MCF 10A (cell line): ENCODE results near the gene MB. TPM values are rescaled to one million over a fixed set of nuclear protein-coding genes. Genes with fewer than 3 reads are reported as not detected.
"Not testable (repeated sequence)": the region's sequence is repeated elsewhere in the genome, so short reads cannot be mapped to it uniquely, and the experiment has no call there.

ENCODE experiments used
- BruUV-seq: library from RNA; stranded (reverse); fragments of 400-500 nt; replicated peaks from 2 replicates; lab custom pipeline; 2021; lab: Mats Ljungman, UMichigan
- CTCF ChIA-PET: fragments of 300-600 bp; sonication (Branson Sonifier 250); formaldehyde crosslinking; extraction: SDS; loops from one replicate; lab custom pipeline; 2021; ENCODE audit warnings: antibody characterized with exemption, inconsistent platforms; lab: Yijun Ruan, JAX
- POLR2A ChIA-PET: fragments of 300-600, 350-650 bp; sonication (Branson Sonifier 250); formaldehyde crosslinking; extraction: SDS; loops from one replicate; lab custom pipeline; 2020; ENCODE audit warnings: antibody characterized with exemption, inconsistent platforms; lab: Yijun Ruan, JAX
- DNase-seq: peaks from one replicate; pipeline ENCODE4 v3.0.0-alpha.2; 2018; ENCODE audit not compliant: unreplicated experiment
- H3K27ac Mint-ChIP-seq: one replicate; pipeline ENCODE4 v1.8.0; 2022; ENCODE audit warnings: mild to moderate bottlenecking, low read depth, mixed read lengths; ENCODE audit not compliant: unreplicated experiment
- H3K27me3 Mint-ChIP-seq: one replicate; pipeline ENCODE4 v1.8.0; 2022; ENCODE audit warnings: mixed read lengths; ENCODE audit not compliant: insufficient read depth, unreplicated experiment
- H3K36me3 Mint-ChIP-seq: one replicate; pipeline ENCODE4 v1.8.0; 2022; ENCODE audit warnings: mild to moderate bottlenecking, moderate library complexity, mixed read lengths; ENCODE audit not compliant: insufficient read depth, unreplicated experiment
- H3K4me1 Mint-ChIP-seq: one replicate; pipeline ENCODE4 v1.8.0; 2022; ENCODE audit warnings: mixed read lengths; ENCODE audit not compliant: insufficient read depth, unreplicated experiment
- H3K4me3 Mint-ChIP-seq: one replicate; pipeline ENCODE4 v1.8.0; 2022; ENCODE audit warnings: mild to moderate bottlenecking, moderate library complexity, mixed read lengths; ENCODE audit not compliant: unreplicated experiment
- H3K9me3 Mint-ChIP-seq: one replicate; pipeline ENCODE4 v1.8.0; 2022; ENCODE audit warnings: mixed read lengths; ENCODE audit not compliant: unreplicated experiment
- CTCF ChIP-seq: fragments of 200-600 bp; IDR thresholded peaks from one replicate; pipeline ENCODE4 v1.8.0; 2022; ENCODE audit warnings: antibody characterized with exemption, mild to moderate bottlenecking; ENCODE audit not compliant: unreplicated experiment
- intact Hi-C: fragments of 100-400 bp; cut with micrococcal nuclease; formaldehyde crosslinking; loops from 2 replicates; pipeline ENCODE4 v1.14.1; 2022
- total RNA-seq: library from RNA; stranded (reverse); gene quantifications from 2 replicates; pipeline ENCODE4 v1.2.3, GENCODE V29; 2022

The MB gene
- total RNA-seq, 1 experiment from 2014 or later = not detected

- intact Hi-C loops = loop anchor here (5.0 to 10.0 kb wide), 2 partner anchors 119 to 441 kb away; no protein-coding TSS in a partner anchor
- H3K9me3 Mint-ChIP-seq = no peaks in the 10 kb centered on the region
- peaks cover 35% of the 10 kb centered on the region for H3K4me1 Mint-ChIP-seq
- ChIA-PET CTCF (interaction anchor here (0.6 to 3.0 kb wide), 14 partner anchors 12 to 1062 kb away, joined by 3 to 33 read pairs (median 12); partner anchors contain the start of gene APOL6), POLR2A (interaction anchor here (0.7 kb wide), 1 partner anchor 11 kb away, joined by 4 read pairs; no protein-coding TSS in a partner anchor)
- no peaks in the 10 kb centered on the region for H3K27me3 Mint-ChIP-seq
- DNase-seq = no peak
- H3K36me3 Mint-ChIP-seq = no peaks in the 10 kb centered on the region
- no peak overlapping the region for H3K4me3 Mint-ChIP-seq
- H3K27ac Mint-ChIP-seq = no peak overlapping the region
- no peak for TF ChIP-seq CTCF
- no TSS peak for BruUV-seq
Observed at GRCh38 chr22:35625763-35626432, 8.8 kb upstream of the MB start.

- Mint-ChIP-seq H3K4me3 (no peak overlapping the region), H3K27me3 (no peaks in the 10 kb centered on the region), H3K27ac (no peak overlapping the region), H3K36me3 (no peaks in the 10 kb centered on the region), H3K9me3 (no peaks in the 10 kb centered on the region), H3K4me1 (peaks cover 22% of the 10 kb centered on the region)
- DNase-seq = no peak
- BruUV-seq = no TSS peak
- intact Hi-C loops = loop anchor here (10.0 kb wide), 1 partner anchor 120 kb away; no protein-coding TSS in a partner anchor
- TF ChIP-seq CTCF = no peak
- ChIA-PET POLR2A (no interaction called here), CTCF (interaction anchor here (0.5 to 1.0 kb wide), 4 partner anchors 29 to 1636 kb away, joined by 3 to 4 read pairs (median 4); no protein-coding TSS in a partner anchor)
Observed at GRCh38 chr22:35624547-35624946, 7.4 kb upstream of the MB start.

- CTCF ChIA-PET = interaction anchor here (0.6 to 1.0 kb wide), 3 partner anchors 30 to 248 kb away, joined by 3 to 4 read pairs (median 3); no protein-coding TSS in a partner anchor
- H3K9me3 Mint-ChIP-seq, H3K4me3 Mint-ChIP-seq, POLR2A ChIA-PET, H3K27me3 Mint-ChIP-seq, DNase-seq, BruUV-seq, H3K36me3 Mint-ChIP-seq, H3K27ac Mint-ChIP-seq: not testable (repeated sequence)
- H3K4me1 Mint-ChIP-seq = peaks cover 20% of the 10 kb centered on the region
- intact Hi-C loops = loop anchor here (1.0 to 10.0 kb wide), 6 partner anchors 35 to 500 kb away; no protein-coding TSS in a partner anchor
Observed at GRCh38 chr22:35623885-35624284, 6.8 kb upstream of the MB start.

- Mint-ChIP-seq H3K27me3 (no peaks in the 10 kb centered on the region), H3K36me3 (no peaks in the 10 kb centered on the region), H3K9me3 (no peaks in the 10 kb centered on the region), H3K4me1 (peaks cover 10% of the 10 kb centered on the region), H3K27ac (no peak overlapping the region), H3K4me3 (no peak overlapping the region)
- ChIA-PET POLR2A (no interaction called here), CTCF (interaction anchor here (0.5 to 2.7 kb wide), 6 partner anchors 8 to 274 kb away, joined by 3 to 12 read pairs (median 6); no protein-coding TSS in a partner anchor)
- no peak for TF ChIP-seq CTCF
- DNase-seq = peak; percentile 46
- no TSS peak for BruUV-seq
- intact Hi-C loops = loop anchor here (10.0 kb wide), 1 partner anchor 122 kb away; no protein-coding TSS in a partner anchor
Observed at GRCh38 chr22:35622191-35622913, 5.2 kb upstream of the MB start.
